GM23338 (cell line): Measurements from ENCODE around the gene ABHD17B. TPM values are rescaled to one million over a fixed set of nuclear protein-coding genes. Genes with fewer than 3 reads are reported as not detected.

Experiments used
- ATAC-seq: fragments of 200-7000 bp; cut with Tn5 transposase; 3 replicates; pipeline ENCODE4 v1.9.1; 2020
- DNase-seq: peaks from one replicate; pipeline ENCODE4 v3.0.0-alpha.2; 2015; ENCODE audit warnings: low spot score
- H2AFZ ChIP-seq: fragments of 200-600 bp; sonication (generic); 2 replicates; pipeline ENCODE4 v1.8.0; 2016; ENCODE audit warnings: antibody characterized with exemption, mild to moderate bottlenecking, moderate library complexity
- H3F3A ChIP-seq: fragments of 200-600 bp; sonication (generic); replicated peaks from 2 replicates; pipeline ENCODE4 v1.8.0; 2017; ENCODE audit warnings: antibody characterized with exemption, mixed run types, low read depth
- H3K27ac ChIP-seq: fragments of 200-600 bp; sonication (generic); 2 replicates; pipeline ENCODE4 v1.6.1; 2016; ENCODE audit warnings: low read depth
- H3K27me3 ChIP-seq: fragments of 200-600 bp; sonication (generic); 2 replicates; pipeline ENCODE4 v1.8.0; 2016; ENCODE audit warnings: mild to moderate bottlenecking, mixed run types, moderate library complexity; ENCODE audit not compliant: insufficient read depth
- H3K36me3 ChIP-seq: fragments of 200-600 bp; sonication (generic); 2 replicates; pipeline ENCODE4 v1.8.0; 2016; ENCODE audit warnings: mild to moderate bottlenecking; ENCODE audit not compliant: insufficient read depth
- H3K4me1 ChIP-seq: fragments of 200-600 bp; sonication (generic); 2 replicates; pipeline ENCODE4 v1.8.0; 2016; ENCODE audit warnings: mild to moderate bottlenecking, moderate library complexity; ENCODE audit not compliant: insufficient read depth
- H3K4me2 ChIP-seq: fragments of 200-600 bp; sonication (generic); 2 replicates; pipeline ENCODE4 v1.7.1; 2017; ENCODE audit warnings: mixed run types
- H3K4me3 ChIP-seq: fragments of 200-600 bp; sonication (generic); 2 replicates; pipeline ENCODE4 v1.6.1; 2016; ENCODE audit warnings: mixed run types
- H3K79me2 ChIP-seq: fragments of 200-600 bp; sonication (generic); replicated peaks from 2 replicates; pipeline ENCODE4 v1.8.0; 2017; ENCODE audit warnings: mild to moderate bottlenecking; ENCODE audit not compliant: insufficient read depth
- H3K9me2 ChIP-seq: fragments of 200-600 bp; sonication (generic); 2 replicates; pipeline ENCODE4 v1.8.0; 2017; ENCODE audit not compliant: insufficient read depth
- H4K20me1 ChIP-seq: fragments of 200-600 bp; sonication (generic); replicated peaks from 2 replicates; pipeline ENCODE4 v1.8.0; 2017; ENCODE audit warnings: mild to moderate bottlenecking; ENCODE audit not compliant: insufficient read depth
- H3K27ac Mint-ChIP-seq: 2 replicates; pipeline ENCODE4 v1.8.0; 2020; ENCODE audit warnings: inconsistent platforms, mild to moderate bottlenecking, moderate library complexity, mixed read lengths
- H3K27me3 Mint-ChIP-seq: 3 replicates; pipeline ENCODE4 v1.8.0; 2022; ENCODE audit warnings: low read depth, mild to moderate bottlenecking, moderate library complexity, mixed read lengths, inconsistent platforms; ENCODE audit not compliant: insufficient read depth, poor library complexity
- H3K36me3 Mint-ChIP-seq: 3 replicates; pipeline ENCODE4 v1.8.0; 2021; ENCODE audit warnings: low read depth, mild to moderate bottlenecking, inconsistent platforms, moderate library complexity, mixed read lengths
- H3K4me1 Mint-ChIP-seq: 3 replicates; pipeline ENCODE4 v1.8.0; 2020; ENCODE audit warnings: mild to moderate bottlenecking, inconsistent platforms, mixed read lengths
- H3K4me3 Mint-ChIP-seq: 3 replicates; pipeline ENCODE4 v1.8.0; 2021; ENCODE audit warnings: moderate library complexity, mild to moderate bottlenecking, inconsistent platforms, mixed read lengths
- H3K9me3 Mint-ChIP-seq: 3 replicates; pipeline ENCODE4 v1.8.0; 2020; ENCODE audit warnings: moderate library complexity, mild to moderate bottlenecking, inconsistent platforms, mixed read lengths
- CTCF ChIP-seq, 2 experiments: fragments of 200-600 bp in 1 of 2; sonication (generic) in 1 of 2; conservative IDR thresholded peaks; 2 replicates each; pipeline versions ENCODE4 v1.5.1 to v1.6.1; 2016 to 2017; ENCODE audit warnings: antibody characterized with exemption in 2 of 2, low read depth in 2 of 2, mild to moderate bottlenecking in 2 of 2, moderate library complexity in 1 of 2
- EZH2 ChIP-seq: fragments of 200-600 bp; sonication (generic); IDR thresholded peaks from one replicate; pipeline ENCODE4 v1.8.0; 2017; ENCODE audit warnings: antibody characterized with exemption, mild to moderate bottlenecking, low read depth; ENCODE audit not compliant: unreplicated experiment
- EZH2phosphoT487 ChIP-seq: fragments of 200-600 bp; sonication (generic); IDR thresholded peaks from one replicate; pipeline ENCODE4 v1.8.1; 2018; ENCODE audit warnings: antibody characterized with exemption; ENCODE audit not compliant: unreplicated experiment
- JUNB ChIP-seq: IDR thresholded peaks from one replicate; pipeline ENCODE4 v1.6.1; 2016; ENCODE audit warnings: antibody characterized with exemption; ENCODE audit not compliant: unreplicated experiment
- NANOG ChIP-seq: IDR thresholded peaks from 2 replicates; pipeline ENCODE4 v1.6.1; 2016; ENCODE audit warnings: antibody characterized with exemption, borderline replicate concordance
- POLR2AphosphoS5 ChIP-seq: IDR thresholded peaks from 2 replicates; pipeline ENCODE4 v1.6.1; 2016; ENCODE audit warnings: antibody characterized with exemption, low read depth
- REST ChIP-seq: IDR thresholded peaks from one replicate; pipeline ENCODE4 v1.6.1; 2018; ENCODE audit warnings: antibody characterized with exemption; ENCODE audit not compliant: unreplicated experiment
- STAT1 ChIP-seq: IDR thresholded peaks from one replicate; pipeline ENCODE4 v1.6.1; 2016; ENCODE audit warnings: antibody characterized with exemption; ENCODE audit not compliant: unreplicated experiment
- ZNF331 ChIP-seq: fragments of 250-450 bp; sonication (Bioruptor Pico); IDR thresholded peaks from 2 replicates; pipeline ENCODE4 v1.5.0; 2020; ENCODE audit warnings: low read depth, mild to moderate bottlenecking, moderate library complexity
- ZNF462 ChIP-seq: fragments of 250-450 bp; sonication (Bioruptor Pico); IDR thresholded peaks from 2 replicates; pipeline ENCODE4 v1.5.0; 2020; ENCODE audit warnings: mild to moderate bottlenecking, moderate library complexity
- polyA plus RNA-seq: library from polyadenylated mRNA; unstranded; fragments of >200 nt; fragmentation: Nextera tagmentation; extraction: Ambion mirVana; gene quantifications from 2 replicates; pipeline ENCODE4 v1.2.1, GENCODE V29; 2016
- total RNA-seq: library from RNA; depleted of rRNA; stranded (reverse); fragments of >200 nt; shearing (Covaris generic); gene quantifications from 2 replicates; pipeline ENCODE4 v1.2.3, GENCODE V29; 2014

Gene ABHD17B
- total and polyA plus RNA-seq, 2 experiments from 2014 or later, result 32.2 to 112 TPM

DNA sequence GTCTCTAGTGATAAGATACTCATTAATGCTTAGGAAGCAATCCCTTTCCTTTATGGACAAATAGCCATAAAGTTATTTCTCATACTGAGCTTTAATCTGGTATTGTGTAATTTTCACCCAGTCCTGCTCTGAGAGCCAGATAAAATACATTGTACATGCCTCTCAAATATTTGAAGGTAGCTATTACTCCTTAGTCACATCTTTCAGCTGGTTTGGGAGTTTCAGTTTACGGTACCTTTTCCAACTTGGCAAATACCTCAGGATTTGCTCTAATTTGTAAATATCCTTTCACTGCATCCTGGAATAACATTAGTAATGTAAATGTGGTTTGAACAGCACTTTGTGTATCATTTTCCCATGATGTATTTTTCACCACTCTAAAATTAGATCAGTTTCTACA lies 47.4 kb downstream of the ABHD17B start (continued):
- TF ChIP-seq ZNF462 (CRISPR knock-in tag) (no peak), STAT1 (no peak), JUNB (no peak), EZH2 (no peak), NANOG (no peak), CTCF (conservative IDR thresholded peaks at IDR 0.05; ENCODE audit: low read depth in 2 of 2) (no peak), EZH2phosphoT487 (no peak)

DNA sequence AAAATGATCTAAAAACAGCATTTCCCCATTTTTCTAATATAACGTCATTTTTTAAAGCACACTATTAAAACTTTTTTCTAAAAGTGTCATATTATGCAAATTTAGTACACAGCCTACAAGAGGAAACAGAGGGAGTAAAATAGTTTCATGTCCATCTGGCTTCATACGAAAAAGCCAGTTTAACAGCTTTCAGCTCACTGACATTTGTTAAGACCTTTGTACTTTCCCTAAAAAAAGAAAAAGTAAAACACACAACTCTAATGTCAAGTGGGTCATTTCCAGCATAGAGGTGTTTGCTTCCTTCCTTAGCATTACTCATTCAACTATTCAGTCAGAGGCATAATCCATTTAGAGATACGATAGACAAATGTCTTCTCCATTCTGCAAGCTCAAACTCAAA lies 49.4 kb downstream of the ABHD17B start:
- Histone ChIP-seq H3K4me1 (no peaks in the 10 kb centered on the region; the same call in 1 of the 2 replicates), H3K27me3 (no peaks in the 10 kb centered on the region), H3K27ac (no peak overlapping the region), H3K79me2 (peaks cover 10% of the 10 kb centered on the region; the same call in 1 of the 2 replicates), H3K9me2 (no peaks in the 10 kb centered on the region), H3K4me2 (no peak overlapping the region), H2AFZ (no peak overlapping the region), H4K20me1 (peaks cover 2% of the 10 kb centered on the region; the same call in 1 of the 2 replicates), H3K36me3 (peaks cover 5% of the 10 kb centered on the region), H3K4me3 (no peak overlapping the region), H3F3A (no peaks in the 10 kb centered on the region)
- Mint-ChIP-seq H3K4me1 (peaks cover 6% of the 10 kb centered on the region; the same call in 2 of the 3 replicates), H3K4me3 (no peak overlapping the region), H3K27me3 (peaks cover 2% of the 10 kb centered on the region), H3K36me3 (peaks cover 56% of the 10 kb centered on the region), H3K27ac (no peak overlapping the region), H3K9me3 (peaks cover 13% of the 10 kb centered on the region)
- DNase-seq (no peak), ATAC-seq (no peak)
- no peak for TF ChIP-seq STAT1
- TF ChIP-seq POLR2AphosphoS5, result no peak
- no peak for TF ChIP-seq REST
- TF ChIP-seq JUNB, result no peak
- no peak for TF ChIP-seq ZNF331 (CRISPR knock-in tag)
